PC-9 (cell line): ENCODE measurements around the gene SLC16A9. TPM values are rescaled to one million over a fixed set of nuclear protein-coding genes. Genes with fewer than 3 reads are reported as not detected.
"Not testable (repeated sequence)": the region's sequence is repeated elsewhere in the genome, so short reads cannot be mapped to it uniquely, and the experiment has no call there.

Experiments
- BruUV-seq: library from RNA; stranded (reverse); fragments of 400-500 nt; replicated peaks from 2 replicates; lab custom pipeline; 2021; lab: Mats Ljungman, UMichigan
- CTCF ChIA-PET: fragments of 300-600 bp; sonication (Branson Sonifier 250); formaldehyde crosslinking; loops from one replicate; lab custom pipeline; 2022; ENCODE audit warnings: antibody characterized with exemption; lab: Charles Lee
- POLR2A ChIA-PET: fragments of 300-600 bp; sonication (Branson Sonifier 250); formaldehyde crosslinking; loops from one replicate; lab custom pipeline; 2022; ENCODE audit warnings: antibody characterized with exemption; ENCODE audit not compliant: unreplicated experiment; lab: Charles Lee
- DNase-seq, 2 experiments: peaks; one replicate each; pipeline versions ENCODE4 v3.0.0 to v3.0.0-alpha.2; 2015 to 2022; ENCODE audit warnings: mixed read lengths in 1 of 2
- H2AFZ ChIP-seq: fragments of 200-600 bp; sonication (generic); 2 replicates; pipeline ENCODE4 v1.8.1; 2017; ENCODE audit warnings: antibody characterized with exemption
- H3F3A ChIP-seq: fragments of 200-600 bp; sonication (generic); 2 replicates; pipeline ENCODE4 v1.8.1; 2017; ENCODE audit warnings: antibody characterized with exemption, mild to moderate bottlenecking, low read depth; ENCODE audit not compliant: insufficient read depth
- H3K27ac ChIP-seq: fragments of 200-600 bp; sonication (generic); 2 replicates; pipeline ENCODE4 v1.6.1; 2016; ENCODE audit warnings: mixed run types
- H3K27me3 ChIP-seq: fragments of 200-600 bp; sonication (generic); 2 replicates; pipeline ENCODE4 v1.6.1; 2016; ENCODE audit warnings: low read depth, mixed run types; ENCODE audit not compliant: insufficient read depth
- H3K36me3 ChIP-seq: fragments of 200-600 bp; sonication (generic); 2 replicates; pipeline ENCODE4 v1.6.1; 2016; ENCODE audit warnings: low read depth, mixed run types
- H3K4me1 ChIP-seq: fragments of 200-600 bp; sonication (generic); replicated peaks from 2 replicates; pipeline ENCODE4 v1.6.1; 2016; ENCODE audit warnings: mixed run types; ENCODE audit not compliant: insufficient read depth
- H3K4me2 ChIP-seq: fragments of 200-600 bp; sonication (generic); 2 replicates; pipeline ENCODE4 v1.6.1; 2017; ENCODE audit warnings: mixed run types
- H3K4me3 ChIP-seq: fragments of 200-600 bp; sonication (generic); 2 replicates; pipeline ENCODE4 v1.6.1; 2016; ENCODE audit warnings: mixed run types
- H3K79me2 ChIP-seq: fragments of 200-600 bp; sonication (generic); 2 replicates; pipeline ENCODE4 v1.6.1; 2017; ENCODE audit warnings: low read depth, mixed run types
- H3K9me2 ChIP-seq: fragments of 200-600 bp; sonication (generic); 2 replicates; pipeline ENCODE4 v1.8.1; 2017; ENCODE audit warnings: mild to moderate bottlenecking; ENCODE audit not compliant: insufficient read depth
- H3K9me3 ChIP-seq: fragments of 200-600 bp; sonication (generic); 2 replicates; pipeline ENCODE4 v1.8.1; 2016; ENCODE audit warnings: low read depth; ENCODE audit not compliant: insufficient read depth
- H4K20me1 ChIP-seq: fragments of 200-600 bp; sonication (generic); 2 replicates; pipeline ENCODE4 v1.8.1; 2017; ENCODE audit not compliant: insufficient read depth
- EZH2 ChIP-seq: fragments of 200-600 bp; sonication (generic); IDR thresholded peaks from 2 replicates; pipeline ENCODE4 v1.8.0; 2017; ENCODE audit warnings: antibody characterized with exemption, low read depth
- intact Hi-C: fragments of 100-400 bp; cut with micrococcal nuclease; formaldehyde crosslinking; loops from one replicate; pipeline ENCODE4 v1.10.0; 2022; ENCODE audit not compliant: unreplicated experiment
- total RNA-seq: library from RNA; stranded (reverse); gene quantifications from 2 replicates; pipeline ENCODE4 v1.2.3, GENCODE V29; 2021
- TF ChIP-seq, protein P1 (sequence below): fragments of 200-600 bp; sonication (generic); conservative IDR thresholded peaks from 2 replicates; pipeline ENCODE4 v1.6.1; 2017; ENCODE audit warnings: mixed run types, antibody characterized with exemption, mild to moderate bottlenecking, moderate library complexity

SLC16A9 gene
- total RNA-seq, 1 experiment from 2014 or later, result not detected

DNA sequence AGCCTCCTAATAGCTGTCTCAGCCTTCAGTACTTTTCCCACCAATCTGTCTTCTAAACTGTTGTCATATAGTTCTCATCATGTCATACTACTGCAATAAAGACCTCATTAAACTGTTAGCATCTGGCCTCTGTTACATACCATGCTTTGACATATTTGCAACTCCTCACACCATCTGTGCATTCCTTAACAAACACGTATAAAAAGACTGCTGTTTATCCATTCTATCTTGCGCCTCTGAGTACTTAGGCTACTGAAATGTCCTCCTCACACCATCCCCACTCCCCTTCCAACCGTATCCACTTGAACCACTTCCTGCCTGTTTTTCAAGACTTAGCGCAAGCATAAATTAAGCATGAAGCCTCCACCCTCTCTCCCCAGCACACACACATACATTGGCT, 41.6 kb downstream of the SLC16A9 start:
- intact Hi-C loops, result no loop called here
- no TSS peak for BruUV-seq
- DNase-seq, result no peak
- no peaks in the 10 kb centered on the region for H3F3A ChIP-seq
- H3K9me2 ChIP-seq, result no peaks in the 10 kb centered on the region
- H3K4me2 ChIP-seq, result no peak overlapping the region
- H3K36me3 ChIP-seq, result no peaks in the 10 kb centered on the region
- no peaks in the 10 kb centered on the region for H3K27me3 ChIP-seq
- H3K27ac ChIP-seq, result no peak overlapping the region
- H3K4me1 ChIP-seq, result no peaks in the 10 kb centered on the region
- no peak overlapping the region for H3K4me3 ChIP-seq
- TF ChIP-seq EZH2, result no peak
- TF ChIP-seq, protein P1, sequence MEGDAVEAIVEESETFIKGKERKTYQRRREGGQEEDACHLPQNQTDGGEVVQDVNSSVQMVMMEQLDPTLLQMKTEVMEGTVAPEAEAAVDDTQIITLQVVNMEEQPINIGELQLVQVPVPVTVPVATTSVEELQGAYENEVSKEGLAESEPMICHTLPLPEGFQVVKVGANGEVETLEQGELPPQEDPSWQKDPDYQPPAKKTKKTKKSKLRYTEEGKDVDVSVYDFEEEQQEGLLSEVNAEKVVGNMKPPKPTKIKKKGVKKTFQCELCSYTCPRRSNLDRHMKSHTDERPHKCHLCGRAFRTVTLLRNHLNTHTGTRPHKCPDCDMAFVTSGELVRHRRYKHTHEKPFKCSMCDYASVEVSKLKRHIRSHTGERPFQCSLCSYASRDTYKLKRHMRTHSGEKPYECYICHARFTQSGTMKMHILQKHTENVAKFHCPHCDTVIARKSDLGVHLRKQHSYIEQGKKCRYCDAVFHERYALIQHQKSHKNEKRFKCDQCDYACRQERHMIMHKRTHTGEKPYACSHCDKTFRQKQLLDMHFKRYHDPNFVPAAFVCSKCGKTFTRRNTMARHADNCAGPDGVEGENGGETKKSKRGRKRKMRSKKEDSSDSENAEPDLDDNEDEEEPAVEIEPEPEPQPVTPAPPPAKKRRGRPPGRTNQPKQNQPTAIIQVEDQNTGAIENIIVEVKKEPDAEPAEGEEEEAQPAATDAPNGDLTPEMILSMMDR, result no peak
- H2AFZ ChIP-seq, result no peak overlapping the region
- ChIA-PET POLR2A (no interaction called here), CTCF (no interaction called here)
- no peaks in the 10 kb centered on the region for H3K9me3 ChIP-seq
- no peaks in the 10 kb centered on the region for H4K20me1 ChIP-seq
- H3K79me2 ChIP-seq, result no peaks in the 10 kb centered on the region

DNA sequence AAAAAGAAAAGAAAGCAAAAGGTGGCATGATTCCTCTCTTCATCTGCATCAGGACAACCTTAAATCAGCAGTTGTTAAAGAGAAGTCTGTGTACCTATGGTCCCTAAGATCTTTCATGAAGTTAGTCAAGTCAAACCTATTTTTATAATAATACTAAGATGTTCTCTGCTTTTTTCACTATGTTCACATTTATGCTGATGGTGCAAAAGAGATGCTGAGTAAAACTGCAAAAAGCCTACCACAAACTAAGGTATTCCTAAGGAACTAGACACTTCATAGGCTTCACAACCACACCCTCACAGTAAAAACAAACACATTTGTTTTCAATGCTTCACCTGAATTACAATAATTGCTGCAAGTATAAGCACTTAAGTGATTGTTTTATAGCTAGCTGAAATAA, 43.3 kb downstream of the SLC16A9 start:
- H3K27ac ChIP-seq, result no peak overlapping the region
- DNase-seq, result no peak
- CTCF ChIA-PET, result no interaction called here

DNA sequence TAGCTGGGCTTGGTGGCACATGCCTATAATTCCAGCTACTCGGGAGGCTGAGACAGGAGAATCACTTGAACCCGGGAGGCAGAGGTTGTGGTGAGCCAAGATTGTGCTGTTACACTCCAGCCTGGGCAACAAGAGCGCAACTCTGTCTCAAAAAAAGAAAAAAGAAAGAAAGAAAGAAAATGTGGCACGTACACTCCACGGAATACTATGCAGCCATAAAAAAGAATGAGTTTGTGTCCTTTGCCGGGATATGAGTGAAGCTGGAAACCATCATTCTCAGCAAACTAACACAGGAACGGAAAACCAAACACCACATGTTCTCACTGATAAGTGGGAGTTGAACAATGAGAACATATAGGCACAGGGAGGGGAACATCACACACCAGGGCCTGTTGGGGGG, 46.4 kb downstream of the SLC16A9 start:
- H3K4me1 ChIP-seq, intact Hi-C loops, H3K9me3 ChIP-seq, H3K4me2 ChIP-seq, H3K9me2 ChIP-seq, H3F3A ChIP-seq, H3K79me2 ChIP-seq, CTCF ChIA-PET, H3K36me3 ChIP-seq, H4K20me1 ChIP-seq, BruUV-seq, POLR2A ChIA-PET, H3K4me3 ChIP-seq, H3K27me3 ChIP-seq, DNase-seq, H3K27ac ChIP-seq, H2AFZ ChIP-seq: not testable (repeated sequence)

More for the DNA sequence above, 43.3 kb downstream of the SLC16A9 start:
- H4K20me1 ChIP-seq, result no peaks in the 10 kb centered on the region
- H3K4me2 ChIP-seq, result no peak overlapping the region
- H3F3A ChIP-seq, result no peaks in the 10 kb centered on the region
- H3K36me3 ChIP-seq, result no peaks in the 10 kb centered on the region
- H3K4me1 ChIP-seq, result no peaks in the 10 kb centered on the region
- H3K79me2 ChIP-seq, result no peaks in the 10 kb centered on the region
- H2AFZ ChIP-seq, result no peak overlapping the region
- POLR2A ChIA-PET, result no interaction called here
- no peak overlapping the region for H3K4me3 ChIP-seq
- no peaks in the 10 kb centered on the region for H3K9me3 ChIP-seq
- H3K9me2 ChIP-seq, result no peaks in the 10 kb centered on the region
- intact Hi-C loops, result no loop called here
- no TSS peak for BruUV-seq
- no peak for TF ChIP-seq EZH2
- TF ChIP-seq, protein P1, result no peak
- no peaks in the 10 kb centered on the region for H3K27me3 ChIP-seq

DNA sequence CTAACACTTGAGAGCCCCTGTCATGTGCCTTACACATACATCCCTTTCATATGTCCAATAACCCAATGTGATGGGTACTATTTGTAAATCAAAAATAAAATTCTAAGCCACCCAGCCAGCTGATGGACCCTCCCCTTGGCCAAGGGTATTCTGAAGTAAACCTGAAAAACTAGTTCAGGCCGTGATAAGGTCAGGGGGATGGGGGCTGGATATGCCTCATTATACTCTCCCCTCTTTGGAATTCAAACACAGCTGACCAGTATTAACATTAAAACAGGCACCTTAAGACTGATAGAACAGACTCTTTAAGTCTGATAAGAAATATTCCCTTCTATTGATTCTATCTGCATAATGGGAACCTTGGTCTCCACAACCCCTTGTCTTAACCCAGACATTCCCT, 51.9 kb downstream of the SLC16A9 start:
- BruUV-seq, result no TSS peak
- H3K27me3 ChIP-seq, result no peaks in the 10 kb centered on the region

More for the DNA sequence above, 51.9 kb downstream of the SLC16A9 start:
- intact Hi-C loops, result no loop called here
- no peak for DNase-seq
- no peak for TF ChIP-seq EZH2
- TF ChIP-seq, protein P1, result no peak
- H3K4me3 ChIP-seq, result no peak overlapping the region
- H3K36me3 ChIP-seq, result no peaks in the 10 kb centered on the region; the same call in 1 of the 2 replicates
- H3K27ac ChIP-seq, result no peak overlapping the region
- H4K20me1 ChIP-seq, result no peaks in the 10 kb centered on the region
- no peak overlapping the region for H3K4me2 ChIP-seq
- no peaks in the 10 kb centered on the region for H3K4me1 ChIP-seq
- no peaks in the 10 kb centered on the region for H3K9me3 ChIP-seq
- H3K9me2 ChIP-seq, result no peaks in the 10 kb centered on the region
- no peak overlapping the region for H2AFZ ChIP-seq
- CTCF ChIA-PET, result no interaction called here
- POLR2A ChIA-PET, result no interaction called here
- no peaks in the 10 kb centered on the region for H3K79me2 ChIP-seq
- H3F3A ChIP-seq, result no peaks in the 10 kb centered on the region
